GM12878 (cell line): Measurements from ENCODE around the gene PHGDH. TPM values are rescaled to one million over a fixed set of nuclear protein-coding genes. Genes with fewer than 3 reads are reported as not detected.

Experiments used
- ATAC-seq: fragments of 200-7000 bp; cut with Tn5 transposase; 3 replicates; pipeline ENCODE4 v1.9.1; 2020; ENCODE audit warnings: mild to moderate bottlenecking, moderate library complexity
- BruUV-seq: library from RNA; stranded (reverse); fragments of 400-500 nt; replicated peaks from 2 replicates; lab custom pipeline; 2021; lab: Mats Ljungman, UMichigan
- CTCF ChIA-PET: fragments of 300-600 bp; sonication (Branson Sonifier 250); formaldehyde crosslinking; extraction: SDS; loops from one replicate; lab custom pipeline; 2021; ENCODE audit warnings: inconsistent platforms; lab: Yijun Ruan, JAX
- POLR2A ChIA-PET: fragments of 350-600 bp; formaldehyde crosslinking; extraction: SDS; loops from one replicate; lab custom pipeline; 2021; ENCODE audit warnings: inconsistent platforms; lab: Charles Lee
- RAD21 ChIA-PET: fragments of 300-600 bp; sonication (Branson Sonifier 250); formaldehyde crosslinking; loops from one replicate; lab custom pipeline; 2023; ENCODE audit warnings: antibody characterized with exemption; ENCODE audit not compliant: unreplicated experiment; lab: Charles Lee
- SMC1A ChIA-PET: fragments of 300-600 bp; sonication (Branson Sonifier 250); formaldehyde crosslinking; loops from one replicate; lab custom pipeline; 2023; ENCODE audit not compliant: unreplicated experiment, uncharacterized antibody; lab: Charles Lee
- DNase-seq: peaks from one replicate; pipeline ENCODE4 v3.0.0-alpha.2; 2011; ENCODE audit warnings: low read depth, low spot score
- FAIRE-seq: peaks from 3 replicates; lab custom pipeline; 2011; peaks lifted over from hg19 to GRCh38; lab: Jason Lieb, UNC
- H2AFZ ChIP-seq: 2 replicates; pipeline ENCODE4 v1.6.0; 2011; ENCODE audit warnings: low read depth, low read length, control low read depth; ENCODE audit not compliant: control insufficient read depth
- H3K27ac ChIP-seq: 2 replicates; pipeline ENCODE4 v1.5.1; 2011; ENCODE audit warnings: control low read depth; ENCODE audit not compliant: control insufficient read depth, insufficient read depth
- H3K27me3 ChIP-seq, 2 experiments: replicated peaks in 1 of 2; 2 replicates each; pipeline versions ENCODE4 v1.6.0 to v1.6.1; 2011; ENCODE audit warnings: low read length in 1 of 2; ENCODE audit not compliant: control insufficient read depth in 2 of 2, insufficient read depth in 2 of 2
- H3K36me3 ChIP-seq, 2 experiments: 2 replicates each; pipeline ENCODE4 v1.5.1; 2011; ENCODE audit warnings: low read length in 1 of 2; ENCODE audit not compliant: control insufficient read depth in 2 of 2, insufficient read depth in 2 of 2
- H3K4me1 ChIP-seq: 2 replicates; pipeline ENCODE4 v1.6.1; 2011; ENCODE audit warnings: mild to moderate bottlenecking, low read length, moderate library complexity, mixed read lengths; ENCODE audit not compliant: control insufficient read depth, insufficient read depth
- H3K4me2 ChIP-seq: 2 replicates; pipeline ENCODE4 v1.6.0; 2011; ENCODE audit warnings: control low read depth; ENCODE audit not compliant: control insufficient read depth, insufficient read depth
- H3K4me3 ChIP-seq: fragments of 200-600 bp; sonication (generic); 2 replicates; pipeline ENCODE4 v1.5.1; 2016
- H3K79me2 ChIP-seq: 2 replicates; pipeline ENCODE4 v1.6.0; 2011; ENCODE audit warnings: low read length; ENCODE audit not compliant: control insufficient read depth, insufficient read depth
- H3K9ac ChIP-seq: 2 replicates; pipeline ENCODE4 v1.8.0; 2011; ENCODE audit warnings: low read length, control low read depth, mixed read lengths; ENCODE audit not compliant: control insufficient read depth, insufficient read depth
- H3K9me3 ChIP-seq: replicated peaks from 3 replicates; pipeline ENCODE4 v1.5.1; 2011; ENCODE audit warnings: mild to moderate bottlenecking, low read length; ENCODE audit not compliant: control insufficient read depth, insufficient read depth
- H4K20me1 ChIP-seq: 2 replicates; pipeline ENCODE4 v1.6.0; 2011; ENCODE audit not compliant: control insufficient read depth, insufficient read depth
- DPF2 ChIP-seq: fragments of 450-650 bp; IDR thresholded peaks from 2 replicates; pipeline ENCODE4 v1.6.1; 2017; ENCODE audit warnings: mild to moderate bottlenecking
- HDAC6 ChIP-seq: fragments of 200-600 bp; sonication (generic); IDR thresholded peaks from one replicate; pipeline ENCODE4 v1.8.0; 2017; ENCODE audit warnings: antibody characterized with exemption; ENCODE audit not compliant: unreplicated experiment
- JUND ChIP-seq: IDR thresholded peaks from 2 replicates; pipeline ENCODE4 v1.6.1; 2012; ENCODE audit warnings: low read depth, mild to moderate bottlenecking, low read length, improper control_type of control experiment, moderate library complexity
- KDM1A ChIP-seq: fragments of 200-600 bp; sonication (generic); IDR thresholded peaks from 2 replicates; pipeline ENCODE4 v1.6.1; 2016; ENCODE audit warnings: borderline replicate concordance
- NKRF ChIP-seq: fragments of 450-650 bp; conservative IDR thresholded peaks from 2 replicates; pipeline ENCODE4 v1.6.1; 2017; ENCODE audit warnings: mild to moderate bottlenecking, moderate library complexity
- NRF1 ChIP-seq: conservative IDR thresholded peaks from 2 replicates; pipeline ENCODE4 v1.6.1; 2011; ENCODE audit warnings: mild to moderate bottlenecking, low read depth, low read length, improper control_type of control experiment
- RB1 ChIP-seq: fragments of 450-650 bp; formaldehyde crosslinking; IDR thresholded peaks from 2 replicates; pipeline ENCODE4 v1.6.1; 2017; ENCODE audit warnings: mild to moderate bottlenecking, borderline replicate concordance
- SMAD5 ChIP-seq: IDR thresholded peaks from 2 replicates; pipeline ENCODE4 v1.6.1; 2016; ENCODE audit warnings: antibody characterized with exemption, low read depth
- SREBF1 ChIP-seq: IDR thresholded peaks from 2 replicates; pipeline ENCODE4 v1.6.1; 2012; ENCODE audit warnings: mild to moderate bottlenecking, low read length
- ZBTB33 ChIP-seq: fragments of 450-650 bp; IDR thresholded peaks from 2 replicates; pipeline ENCODE4 v1.6.1; 2017; ENCODE audit warnings: mild to moderate bottlenecking
- ZSCAN29 ChIP-seq: fragments of 450-650 bp; IDR thresholded peaks from 2 replicates; pipeline ENCODE4 v1.6.1; 2017; ENCODE audit warnings: mild to moderate bottlenecking, moderate library complexity
- WGBS: methylation state at CpG from one replicate; pipeline ENCODE4 v1.1.6; 2016; ENCODE audit warnings: low lambda C conversion rate; ENCODE audit not compliant: insufficient replicate concordance, insufficient coverage; ENCODE audit errors: missing lambda C conversion rate; 5-methylcytosine and 5-hydroxymethylcytosine counted together
- in situ Hi-C: fragments of 300-500 bp; cut with MboI; formaldehyde crosslinking; loops from 9 replicates; pipeline ENCODE4 v1.14.3; 2018; ENCODE audit warnings: mixed read lengths
- intact Hi-C: fragments of 100-400 bp; cut with micrococcal nuclease; formaldehyde crosslinking; loops from one replicate; pipeline ENCODE4 v1.14.2; 2022; ENCODE audit not compliant: unreplicated experiment
- polyA plus RNA-seq, 11 experiments: library from polyadenylated mRNA; depleted of rRNA in 4 of 11; unstranded in 6 of 11; stranded (reverse) in 5 of 11; fragments of >200 nt; fragmentation: Nextera tagmentation in 4 of 11; fragmentation: Illumina TruSeq in 1 of 11; extraction: Ambion mirVana in 4 of 11; extraction: Trizol in 1 of 11; gene quantifications; 1 replicate in 1 of 11; 2 replicates in 10 of 11; pipeline versions ENCODE4 v1.2.1 to v1.2.3, GENCODE V29; 2011 to 2016; ENCODE audit warnings: inconsistent platforms in 2 of 11, missing spikeins in 2 of 11, low read depth in 1 of 11
- total RNA-seq, 4 experiments: library from RNA; depleted of rRNA in 3 of 4; stranded (reverse); fragments of >200 nt in 3 of 4; fragmentation: Illumina TruSeq in 1 of 4; extraction: Trizol in 1 of 4; gene quantifications; 2 replicates each; pipeline versions ENCODE4 v1.2.1 to v1.2.3, GENCODE V29; 2013 to 2021
- TF ChIP-seq, protein P1 (sequence below): fragments of 450-650 bp; IDR thresholded peaks from 2 replicates; pipeline ENCODE4 v1.6.1; 2017; ENCODE audit warnings: mild to moderate bottlenecking, moderate library complexity
- TF ChIP-seq, protein P2 (sequence below): fragments of 450-650 bp; IDR thresholded peaks from 2 replicates; pipeline ENCODE4 v1.6.1; 2018; ENCODE audit warnings: mild to moderate bottlenecking, low read depth, moderate library complexity; ENCODE audit not compliant: partially characterized antibody

The PHGDH gene
- total and polyA plus RNA-seq, 10 of the 15 experiments (the other 5 are each of a cell fraction or from before 2014, with no cell fraction given), result 3.9 to 47.8 (median 25.9) TPM

DNA sequence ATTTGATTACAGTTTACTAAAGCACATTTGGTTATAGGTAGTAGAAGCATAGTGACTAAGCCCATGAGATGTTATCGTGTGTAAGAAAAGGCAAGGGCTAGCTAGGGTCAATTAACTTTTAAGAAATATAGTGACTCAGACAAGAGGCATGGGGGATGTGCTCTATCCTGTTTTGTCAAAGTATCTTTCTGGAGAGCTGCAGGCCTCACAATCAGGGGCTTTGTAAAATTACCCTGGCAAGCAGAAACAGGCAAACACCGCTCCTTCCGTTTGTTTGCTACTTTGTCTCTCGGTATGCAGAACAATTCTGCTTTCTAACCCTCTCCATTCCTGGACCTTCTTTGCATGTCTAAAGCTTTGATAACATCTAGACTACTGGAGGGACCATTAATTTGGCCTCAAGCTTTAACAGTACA, 37.6 kb upstream of the PHGDH start:
- Histone ChIP-seq H3K79me2 (no peaks in the 10 kb centered on the region), H3K27me3 (no peaks in the 10 kb centered on the region; a peak in 1 of 4 replicates), H3K4me2 (no peak overlapping the region), H4K20me1 (no peaks in the 10 kb centered on the region), H3K4me1 (no peaks in the 10 kb centered on the region), H3K4me3 (no peak overlapping the region), H3K9me3 (no peaks in the 10 kb centered on the region), H3K36me3 (no peaks in the 10 kb centered on the region), H3K9ac (no peak overlapping the region), H2AFZ (no peak overlapping the region), H3K27ac (no peak overlapping the region)
- RAD21 ChIA-PET, result interaction anchor here (1.2 to 6.4 kb wide), 8 partner anchors 9 to 301 kb away, joined by 3 to 55 read pairs (median 18); no protein-coding TSS in a partner anchor
- in situ Hi-C loops (loop anchor here (10.0 kb wide), 1 partner anchor 299 kb away; no protein-coding TSS in a partner anchor), intact Hi-C loops (no loop called here)
- no TSS peak for BruUV-seq
- 83% methylated on average over 4 of the region's 4 CpGs for WGBS
- POLR2A ChIA-PET, result no interaction called here
- no peak for DNase-seq
- no peak for ATAC-seq
- SMC1A ChIA-PET, result interaction anchor here (1.4 to 7.2 kb wide), 12 partner anchors 9 to 301 kb away, joined by 3 to 119 read pairs (median 12); partner anchors contain the start of gene ZNF697
- CTCF ChIA-PET, result interaction anchor here (0.8 to 16.0 kb wide), 14 partner anchors 10 to 307 kb away, joined by 3 to 446 read pairs (median 9); partner anchors contain the start of gene ZNF697
- FAIRE-seq, result no peak
- no peak for TF ChIP-seq JUND
- no peak for TF ChIP-seq DPF2
- TF ChIP-seq NRF1, result no peak
- TF ChIP-seq ZSCAN29, result no peak
- TF ChIP-seq HDAC6, result no peak
- no peak for TF ChIP-seq NKRF
- TF ChIP-seq SREBF1, result no peak
- TF ChIP-seq RB1, result no peak
- TF ChIP-seq, protein P1, sequence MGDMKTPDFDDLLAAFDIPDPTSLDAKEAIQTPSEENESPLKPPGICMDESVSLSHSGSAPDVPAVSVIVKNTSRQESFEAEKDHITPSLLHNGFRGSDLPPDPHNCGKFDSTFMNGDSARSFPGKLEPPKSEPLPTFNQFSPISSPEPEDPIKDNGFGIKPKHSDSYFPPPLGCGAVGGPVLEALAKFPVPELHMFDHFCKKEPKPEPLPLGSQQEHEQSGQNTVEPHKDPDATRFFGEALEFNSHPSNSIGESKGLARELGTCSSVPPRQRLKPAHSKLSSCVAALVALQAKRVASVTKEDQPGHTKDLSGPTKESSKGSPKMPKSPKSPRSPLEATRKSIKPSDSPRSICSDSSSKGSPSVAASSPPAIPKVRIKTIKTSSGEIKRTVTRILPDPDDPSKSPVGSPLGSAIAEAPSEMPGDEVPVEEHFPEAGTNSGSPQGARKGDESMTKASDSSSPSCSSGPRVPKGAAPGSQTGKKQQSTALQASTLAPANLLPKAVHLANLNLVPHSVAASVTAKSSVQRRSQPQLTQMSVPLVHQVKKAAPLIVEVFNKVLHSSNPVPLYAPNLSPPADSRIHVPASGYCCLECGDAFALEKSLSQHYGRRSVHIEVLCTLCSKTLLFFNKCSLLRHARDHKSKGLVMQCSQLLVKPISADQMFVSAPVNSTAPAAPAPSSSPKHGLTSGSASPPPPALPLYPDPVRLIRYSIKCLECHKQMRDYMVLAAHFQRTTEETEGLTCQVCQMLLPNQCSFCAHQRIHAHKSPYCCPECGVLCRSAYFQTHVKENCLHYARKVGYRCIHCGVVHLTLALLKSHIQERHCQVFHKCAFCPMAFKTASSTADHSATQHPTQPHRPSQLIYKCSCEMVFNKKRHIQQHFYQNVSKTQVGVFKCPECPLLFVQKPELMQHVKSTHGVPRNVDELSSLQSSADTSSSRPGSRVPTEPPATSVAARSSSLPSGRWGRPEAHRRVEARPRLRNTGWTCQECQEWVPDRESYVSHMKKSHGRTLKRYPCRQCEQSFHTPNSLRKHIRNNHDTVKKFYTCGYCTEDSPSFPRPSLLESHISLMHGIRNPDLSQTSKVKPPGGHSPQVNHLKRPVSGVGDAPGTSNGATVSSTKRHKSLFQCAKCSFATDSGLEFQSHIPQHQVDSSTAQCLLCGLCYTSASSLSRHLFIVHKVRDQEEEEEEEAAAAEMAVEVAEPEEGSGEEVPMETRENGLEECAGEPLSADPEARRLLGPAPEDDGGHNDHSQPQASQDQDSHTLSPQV, result no peak
- no peak for TF ChIP-seq SMAD5
- TF ChIP-seq ZBTB33, result no peak
- no peak for TF ChIP-seq KDM1A
- TF ChIP-seq, protein P2, sequence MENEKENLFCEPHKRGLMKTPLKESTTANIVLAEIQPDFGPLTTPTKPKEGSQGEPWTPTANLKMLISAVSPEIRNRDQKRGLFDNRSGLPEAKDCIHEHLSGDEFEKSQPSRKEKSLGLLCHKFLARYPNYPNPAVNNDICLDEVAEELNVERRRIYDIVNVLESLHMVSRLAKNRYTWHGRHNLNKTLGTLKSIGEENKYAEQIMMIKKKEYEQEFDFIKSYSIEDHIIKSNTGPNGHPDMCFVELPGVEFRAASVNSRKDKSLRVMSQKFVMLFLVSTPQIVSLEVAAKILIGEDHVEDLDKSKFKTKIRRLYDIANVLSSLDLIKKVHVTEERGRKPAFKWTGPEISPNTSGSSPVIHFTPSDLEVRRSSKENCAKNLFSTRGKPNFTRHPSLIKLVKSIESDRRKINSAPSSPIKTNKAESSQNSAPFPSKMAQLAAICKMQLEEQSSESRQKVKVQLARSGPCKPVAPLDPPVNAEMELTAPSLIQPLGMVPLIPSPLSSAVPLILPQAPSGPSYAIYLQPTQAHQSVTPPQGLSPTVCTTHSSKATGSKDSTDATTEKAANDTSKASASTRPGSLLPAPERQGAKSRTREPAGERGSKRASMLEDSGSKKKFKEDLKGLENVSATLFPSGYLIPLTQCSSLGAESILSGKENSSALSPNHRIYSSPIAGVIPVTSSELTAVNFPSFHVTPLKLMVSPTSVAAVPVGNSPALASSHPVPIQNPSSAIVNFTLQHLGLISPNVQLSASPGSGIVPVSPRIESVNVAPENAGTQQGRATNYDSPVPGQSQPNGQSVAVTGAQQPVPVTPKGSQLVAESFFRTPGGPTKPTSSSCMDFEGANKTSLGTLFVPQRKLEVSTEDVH, result no peak
